ENCODE data around the gene JCAD. TPM values are rescaled to one million over a fixed set of nuclear protein-coding genes. Genes with fewer than 3 reads are reported as not detected.

JCAD gene
- 33.9 and 40.7 TPM in 2 replicates for total RNA-seq

GRCh38 chr10:30059209-30060107 lies at the start of gene JCAD:
Gene JCAD, minus strand, starts transcription at chr10:30059586. Its CDS starts 11,774 bp downstream, at chr10:30047812.

Data from hair follicle dermal papilla cell (primary cell).